HepG2 (cell line): ENCODE data around the gene HLA-DPB1. TPM values are rescaled to one million over a fixed set of nuclear protein-coding genes. Genes with fewer than 3 reads are reported as not detected.

ENCODE experiments used
- ATAC-seq: fragments of 200-7000 bp; cut with Tn5 transposase; 3 replicates; pipeline ENCODE4 v1.9.1; 2020; ENCODE audit warnings: mild to moderate bottlenecking, moderate library complexity
- BruUV-seq: library from RNA; stranded (reverse); fragments of 400-500 nt; replicated peaks from 2 replicates; lab custom pipeline; 2021; lab: Mats Ljungman, UMichigan
- CTCF ChIA-PET: fragments of 300-600 bp; formaldehyde crosslinking; extraction: SDS; loops from one replicate; lab custom pipeline; 2021; ENCODE audit warnings: low total read pairs, inconsistent platforms, low intra/inter-chr PET ratio; lab: Yijun Ruan, JAX
- POLR2A ChIA-PET: fragments of 350-600 bp; sonication (Branson Sonifier 250); formaldehyde crosslinking; loops from one replicate; lab custom pipeline; 2020; ENCODE audit warnings: antibody characterized with exemption, inconsistent platforms; lab: Yijun Ruan, JAX
- DNase-seq: peaks from one replicate; pipeline ENCODE4 v3.0.0-alpha.2; 2015; ENCODE audit warnings: low spot score
- FAIRE-seq: peaks from 3 replicates; lab custom pipeline; 2011; peaks lifted over from hg19 to GRCh38; lab: Jason Lieb, UNC
- H2AFZ ChIP-seq: one replicate; pipeline ENCODE4 v1.6.1; 2011; ENCODE audit warnings: low read length, inconsistent platforms
- H3K27ac ChIP-seq: fragments of 300-600 bp; 3 replicates; pipeline ENCODE4 v1.8.0; 2011; ENCODE audit warnings: mixed run types, mild to moderate bottlenecking, mixed read lengths, low read length, inconsistent platforms; ENCODE audit not compliant: insufficient read depth; ENCODE audit errors: extremely low read length
- H3K27me3 ChIP-seq, 2 experiments: fragments of 200-600 bp in 1 of 2; 2 replicates in 1 of 2; 3 replicates in 1 of 2; pipeline versions ENCODE4 v1.6.0 to v1.8.0; 2011; ENCODE audit warnings: low read length in 2 of 2, mild to moderate bottlenecking in 2 of 2, moderate library complexity in 2 of 2, inconsistent platforms in 1 of 2; ENCODE audit not compliant: insufficient read depth in 2 of 2, control insufficient read depth in 1 of 2
- H3K36me3 ChIP-seq, 2 experiments: fragments of 200-600 bp in 1 of 2; replicated peaks in 1 of 2; 2 replicates in 1 of 2; 3 replicates in 1 of 2; pipeline versions ENCODE4 v1.5.1 to v1.8.0; 2011; ENCODE audit warnings: low read length in 2 of 2, inconsistent platforms in 1 of 2; ENCODE audit not compliant: insufficient read depth in 2 of 2, control insufficient read depth in 1 of 2
- H3K4me1 ChIP-seq: 2 replicates; pipeline ENCODE4 v1.5.1; 2012; ENCODE audit warnings: low read length, inconsistent platforms; ENCODE audit not compliant: insufficient read depth
- H3K4me2 ChIP-seq: 2 replicates; pipeline ENCODE4 v1.6.0; 2011; ENCODE audit warnings: low read depth, low read length, inconsistent platforms
- H3K4me3 ChIP-seq, 3 experiments: fragments of 200-600 bp in 1 of 3; sonication (generic), shearing (Covaris generic) in 1 of 3; replicated peaks in 1 of 3; 2 replicates each; pipeline ENCODE4 v1.5.1; 2011 to 2016; ENCODE audit warnings: low read length in 3 of 3, inconsistent platforms in 2 of 3, low read depth in 2 of 3, mild to moderate bottlenecking in 2 of 3, control low read depth in 1 of 3, mixed read lengths in 1 of 3; ENCODE audit not compliant: insufficient read depth in 1 of 3
- H3K79me2 ChIP-seq: one replicate; pipeline ENCODE4 v1.6.1; 2011; ENCODE audit warnings: low read length, inconsistent platforms; ENCODE audit not compliant: insufficient read depth
- H3K9ac ChIP-seq: 2 replicates; pipeline ENCODE4 v1.6.0; 2011; ENCODE audit warnings: mild to moderate bottlenecking, low read depth, low read length, inconsistent platforms; ENCODE audit not compliant: insufficient read depth
- H3K9me3 ChIP-seq: 2 replicates; pipeline ENCODE4 v1.5.1; 2012; ENCODE audit warnings: mild to moderate bottlenecking, low read length
- H4K20me1 ChIP-seq: 2 replicates; pipeline ENCODE4 v1.6.0; 2011; ENCODE audit warnings: inconsistent platforms, mild to moderate bottlenecking, low read length, moderate library complexity; ENCODE audit not compliant: insufficient read depth
- ARNT2 ChIP-seq: sonication (generic); formaldehyde crosslinking; IDR thresholded peaks from 2 replicates; pipeline ENCODE4 v1.8.0; 2022; ENCODE audit warnings: mild to moderate bottlenecking, low read depth, missing genetic modification reagents, moderate library complexity
- CHD2 ChIP-seq: IDR thresholded peaks from 2 replicates; pipeline ENCODE4 v1.6.1; 2011; ENCODE audit warnings: low read depth, low read length, improper control_type of control experiment
- FOXO1 ChIP-seq: sonication (generic); formaldehyde crosslinking; IDR thresholded peaks from 2 replicates; pipeline ENCODE4 v1.4.0; 2020; ENCODE audit warnings: missing genetic modification reagents
- HCFC1 ChIP-seq: fragments of 150-350 bp; IDR thresholded peaks from 2 replicates; pipeline ENCODE4 v1.6.1; 2014; ENCODE audit warnings: low read depth, low read length
- RAD21 ChIP-seq: fragments of 450-650 bp; formaldehyde crosslinking; IDR thresholded peaks from 2 replicates; pipeline ENCODE4 v1.5.0; 2020; ENCODE audit warnings: mild to moderate bottlenecking
- TAF1 ChIP-seq: sonication (generic); formaldehyde crosslinking; IDR thresholded peaks from 2 replicates; pipeline ENCODE4 v1.4.0; 2020; ENCODE audit warnings: missing genetic modification reagents
- ZBTB33 ChIP-seq: sonication (generic); formaldehyde crosslinking; IDR thresholded peaks from 2 replicates; pipeline ENCODE4 v1.4.0; 2020; ENCODE audit warnings: missing genetic modification reagents
- ZNF30 ChIP-seq: sonication (generic); formaldehyde crosslinking; IDR thresholded peaks from 2 replicates; pipeline ENCODE4 v1.5.0; 2020; ENCODE audit warnings: mild to moderate bottlenecking, missing genetic modification reagents
- WGBS: methylation state at CpG from one replicate; pipeline ENCODE4 v1.1.6; 2017; ENCODE audit warnings: low lambda C conversion rate; 5-methylcytosine and 5-hydroxymethylcytosine counted together
- in situ Hi-C: cut with HindIII; loops from 2 replicates; pipeline ENCODE4 v1.10.0; 2017; ENCODE audit warnings: low pct_unique_long_range_greater_than_20kb; ENCODE audit not compliant: extremely low pct_ligation_motif_present
- intact Hi-C: fragments of 100-400 bp; cut with micrococcal nuclease; formaldehyde crosslinking; loops from one replicate; pipeline ENCODE4 v1.10.0; 2022; ENCODE audit not compliant: unreplicated experiment
- polyA plus RNA-seq, 8 experiments: library from polyadenylated mRNA; depleted of rRNA in 3 of 8; stranded (reverse) in 7 of 8; unstranded in 1 of 8; fragments of >200 nt; fragmentation: Illumina TruSeq in 4 of 8; extraction: Trizol in 4 of 8; gene quantifications; 2 replicates each; pipeline versions ENCODE4 v1.2.1 to v1.2.3, GENCODE V29; 2011 to 2016; ENCODE audit warnings: low read depth in 4 of 8, missing spikeins in 1 of 8, mixed read lengths in 1 of 8; ENCODE audit not compliant: insufficient read depth in 1 of 8
- total RNA-seq, 5 experiments: library from RNA; depleted of rRNA; stranded (reverse); fragments of >200 nt; fragmentation: Illumina TruSeq; extraction: Trizol; gene quantifications; 2 replicates each; pipeline ENCODE4 v1.2.3, GENCODE V29; 2016; ENCODE audit warnings: low read depth in 1 of 5
- TF ChIP-seq, protein P1 (sequence below): sonication (generic); formaldehyde crosslinking; IDR thresholded peaks from 2 replicates; pipeline ENCODE4 v1.9.0; 2021; ENCODE audit warnings: missing genetic modification reagents, borderline replicate concordance

HLA-DPB1 gene
- total and polyA plus RNA-seq, 2 of the 13 experiments (the other 11 are each of a cell fraction or from before 2014, with no cell fraction given) = not detected

- no peak overlapping the region for H3K4me2 ChIP-seq
- H2AFZ ChIP-seq = no peak overlapping the region
- no TSS peak for BruUV-seq
- CTCF ChIA-PET = no interaction called here
- no peaks in the 10 kb centered on the region for H4K20me1 ChIP-seq
- ATAC-seq = no peak
- intact Hi-C loops = no loop called here
- no peaks in the 10 kb centered on the region for H3K36me3 ChIP-seq
- no peaks in the 10 kb centered on the region for H3K9me3 ChIP-seq
- H3K9ac ChIP-seq = no peak overlapping the region
- TF ChIP-seq RAD21 = no peak
- TF ChIP-seq ARNT2 (CRISPR knock-in tag) = no peak
- TF ChIP-seq ZNF30 = no peak
- TF ChIP-seq TAF1 (CRISPR knock-in tag) = no peak
- no peak for TF ChIP-seq HCFC1
- no peak for TF ChIP-seq CHD2
- no peak for TF ChIP-seq FOXO1 (CRISPR knock-in tag)
- TF ChIP-seq, all 625 proteins: peak for 0
- FAIRE-seq (no peak), DNase-seq (no peak)
- H3K79me2 ChIP-seq = no peaks in the 10 kb centered on the region
- WGBS = 34% methylated on average over 2 of the region's 2 CpGs
- H3K27ac ChIP-seq = no peak overlapping the region
- no peaks in the 10 kb centered on the region for H3K4me1 ChIP-seq
- no peak overlapping the region for H3K4me3 ChIP-seq
- in situ Hi-C loops = no loop called here
- H3K27me3 ChIP-seq = peaks cover 2 to 37% of the 10 kb centered on the region in 2 experiments; a peak in 4 of 5 replicates
- POLR2A ChIA-PET = no interaction called here
Measured at GRCh38 chr6:33078919-33079521, 3.2 kb downstream of the HLA-DPB1 start.

GRCh38 chr6:33079580-33079979 is 3.8 kb downstream of the HLA-DPB1 start:
- H3K27me3 ChIP-seq = peaks cover 2 to 37% of the 10 kb centered on the region in 2 experiments; a peak in 4 of 5 replicates
- WGBS = 33% methylated on average over 4 of the region's 4 CpGs
- intact Hi-C loops = no loop called here
- no peak overlapping the region for H3K4me2 ChIP-seq
- in situ Hi-C loops = no loop called here
- ChIA-PET POLR2A (no interaction called here), CTCF (no interaction called here)
- no peaks in the 10 kb centered on the region for H4K20me1 ChIP-seq
- H3K79me2 ChIP-seq = no peaks in the 10 kb centered on the region
- no peak overlapping the region for H2AFZ ChIP-seq
- TF ChIP-seq, protein P1, sequence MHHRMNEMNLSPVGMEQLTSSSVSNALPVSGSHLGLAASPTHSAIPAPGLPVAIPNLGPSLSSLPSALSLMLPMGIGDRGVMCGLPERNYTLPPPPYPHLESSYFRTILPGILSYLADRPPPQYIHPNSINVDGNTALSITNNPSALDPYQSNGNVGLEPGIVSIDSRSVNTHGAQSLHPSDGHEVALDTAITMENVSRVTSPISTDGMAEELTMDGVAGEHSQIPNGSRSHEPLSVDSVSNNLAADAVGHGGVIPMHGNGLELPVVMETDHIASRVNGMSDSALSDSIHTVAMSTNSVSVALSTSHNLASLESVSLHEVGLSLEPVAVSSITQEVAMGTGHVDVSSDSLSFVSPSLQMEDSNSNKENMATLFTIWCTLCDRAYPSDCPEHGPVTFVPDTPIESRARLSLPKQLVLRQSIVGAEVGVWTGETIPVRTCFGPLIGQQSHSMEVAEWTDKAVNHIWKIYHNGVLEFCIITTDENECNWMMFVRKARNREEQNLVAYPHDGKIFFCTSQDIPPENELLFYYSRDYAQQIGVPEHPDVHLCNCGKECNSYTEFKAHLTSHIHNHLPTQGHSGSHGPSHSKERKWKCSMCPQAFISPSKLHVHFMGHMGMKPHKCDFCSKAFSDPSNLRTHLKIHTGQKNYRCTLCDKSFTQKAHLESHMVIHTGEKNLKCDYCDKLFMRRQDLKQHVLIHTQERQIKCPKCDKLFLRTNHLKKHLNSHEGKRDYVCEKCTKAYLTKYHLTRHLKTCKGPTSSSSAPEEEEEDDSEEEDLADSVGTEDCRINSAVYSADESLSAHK = no peak
- TF ChIP-seq ZBTB33 (CRISPR knock-in tag) = no peak
- TF ChIP-seq, all 625 proteins: peak for 0
- no peak overlapping the region for H3K9ac ChIP-seq
- ATAC-seq (no peak), DNase-seq (no peak), FAIRE-seq (no peak)
- H3K9me3 ChIP-seq = no peaks in the 10 kb centered on the region
- no TSS peak for BruUV-seq
- no peak overlapping the region for H3K4me3 ChIP-seq
- H3K36me3 ChIP-seq = no peaks in the 10 kb centered on the region
- no peak overlapping the region for H3K27ac ChIP-seq
- no peaks in the 10 kb centered on the region for H3K4me1 ChIP-seq
